ENCODE results near the gene SDR39U1. TPM values are rescaled to one million over a fixed set of nuclear protein-coding genes. Genes with fewer than 3 reads are reported as not detected.

The SDR39U1 gene
- total and polyA plus RNA-seq, 8 donors = 10.8 to 71.2 (median 42.1) TPM

Other genes starting within 250 kb of the SDR39U1 start
- gene TM9SF1, start 247.3 kb downstream of the SDR39U1 start, total RNA-seq = 10 to 100 TPM in 4 of 5 donors, 1 to 10 TPM in 1; 6.4 to 79.7 (median 31.6) TPM
- 10 to 100 TPM; 14.6 to 28.2 (median 14.7) TPM for gene TM9SF1, start 247.3 kb downstream of the SDR39U1 start, polyA plus RNA-seq
- under 1 TPM in 1 of 5 donors, not detected in 4; 0.73 TPM for gene TSSK4, start 237.1 kb downstream of the SDR39U1 start, total RNA-seq
- gene TSSK4, start 237.1 kb downstream of the SDR39U1 start, polyA plus RNA-seq = not detected
- 10 to 100 TPM in 4 of 5 donors, not detected in 1; 27.8 to 37.2 (median 31.8) TPM for gene CHMP4A, start 229.3 kb downstream of the SDR39U1 start, total RNA-seq
- gene CHMP4A, start 229.3 kb downstream of the SDR39U1 start, polyA plus RNA-seq = 100 to 1,000 TPM in 1 of 3 donors, 10 to 100 TPM in 2; 66.5 to 135 (median 70.7) TPM
- gene MDP1, start 226.7 kb downstream of the SDR39U1 start, total RNA-seq = 10 to 100 TPM in 3 of 5 donors, 1 to 10 TPM in 1, not detected in 1; 9.3 to 16.1 (median 14.2) TPM
- gene MDP1, start 226.7 kb downstream of the SDR39U1 start, polyA plus RNA-seq = 10 to 100 TPM; 25.6 to 26.9 (median 26.2) TPM
- gene NEDD8, start 210.4 kb downstream of the SDR39U1 start, total RNA-seq = 100 to 1,000 TPM in 3 of 5 donors, 10 to 100 TPM in 1, not detected in 1; 85.4 to 166 (median 132) TPM
- 100 to 1,000 TPM; 235 to 244 (median 237) TPM for gene NEDD8, start 210.4 kb downstream of the SDR39U1 start, polyA plus RNA-seq
- gene GMPR2, start 209.8 kb downstream of the SDR39U1 start, total RNA-seq = 100 to 1,000 TPM in 1 of 5 donors, 10 to 100 TPM in 4; 13.9 to 204 (median 31.2) TPM
- gene GMPR2, start 209.8 kb downstream of the SDR39U1 start, polyA plus RNA-seq = 10 to 100 TPM; 48.3 to 85.7 (median 53.9) TPM
- gene TINF2, start 200.2 kb downstream of the SDR39U1 start, total RNA-seq = 10 to 100 TPM in 4 of 5 donors, 1 to 10 TPM in 1; 7.2 to 63.6 (median 39.1) TPM
- gene TINF2, start 200.2 kb downstream of the SDR39U1 start, polyA plus RNA-seq = 10 to 100 TPM; 46.6 to 61.1 (median 50.6) TPM
- 10 to 100 TPM in 1 of 5 donors, 1 to 10 TPM in 4; 2.6 to 11.7 (median 4.9) TPM for gene TGM1, start 179.6 kb downstream of the SDR39U1 start, total RNA-seq
- gene TGM1, start 179.6 kb downstream of the SDR39U1 start, polyA plus RNA-seq = 100 to 1,000 TPM in 1 of 3 donors, 1 to 10 TPM in 2; 1.7 to 131 (median 5.3) TPM
- gene RABGGTA, start 171.2 kb downstream of the SDR39U1 start, total RNA-seq = 100 to 1,000 TPM in 4 of 5 donors, 10 to 100 TPM in 1; 16.0 to 230 (median 187) TPM
- gene RABGGTA, start 171.2 kb downstream of the SDR39U1 start, polyA plus RNA-seq = 10 to 100 TPM; 33.8 to 68.4 (median 41.9) TPM
- gene DHRS1, start 143.0 kb downstream of the SDR39U1 start, total RNA-seq = 10 to 100 TPM in 3 of 5 donors, 1 to 10 TPM in 2; 5.3 to 71.9 (median 17.4) TPM
- gene DHRS1, start 143.0 kb downstream of the SDR39U1 start, polyA plus RNA-seq = 10 to 100 TPM; 20.1 to 52.1 (median 30.1) TPM
- 10 to 100 TPM in 4 of 5 donors, 1 to 10 TPM in 1; 5.4 to 25.7 (median 12.8) TPM for gene NOP9, start 142.9 kb downstream of the SDR39U1 start, total RNA-seq
- 10 to 100 TPM in 1 of 3 donors, 1 to 10 TPM in 2; 6.5 to 11.8 (median 8.4) TPM for gene NOP9, start 142.9 kb downstream of the SDR39U1 start, polyA plus RNA-seq
- 10 to 100 TPM in 2 of 5 donors, 1 to 10 TPM in 3; 5.0 to 11.2 (median 6.4) TPM for gene CIDEB, start 134.8 kb downstream of the SDR39U1 start, total RNA-seq
- gene CIDEB, start 134.8 kb downstream of the SDR39U1 start, polyA plus RNA-seq = 10 to 100 TPM in 1 of 3 donors, 1 to 10 TPM in 2; 6.0 to 14.2 (median 6.0) TPM
- 10 to 100 TPM in 3 of 5 donors, 1 to 10 TPM in 1, not detected in 1; 9.9 to 71.5 (median 24.5) TPM for gene LTB4R2, start 132.6 kb downstream of the SDR39U1 start, total RNA-seq
- gene LTB4R2, start 132.6 kb downstream of the SDR39U1 start, polyA plus RNA-seq = 1 to 10 TPM in 1 of 3 donors, under 1 TPM in 1, not detected in 1; 0.25 to 6.0 TPM
- gene LTB4R, start 131.3 kb downstream of the SDR39U1 start, total RNA-seq = 10 to 100 TPM in 3 of 5 donors, 1 to 10 TPM in 1, not detected in 1; 3.3 to 92.8 (median 24.6) TPM
- gene LTB4R, start 131.3 kb downstream of the SDR39U1 start, polyA plus RNA-seq = 10 to 100 TPM in 1 of 3 donors, 1 to 10 TPM in 2; 1.4 to 67.2 (median 4.1) TPM
- 100 to 1,000 TPM in 1 of 5 donors, 10 to 100 TPM in 4; 18.2 to 118 (median 33.3) TPM for gene ADCY4, start 107.7 kb downstream of the SDR39U1 start, total RNA-seq
- gene ADCY4, start 107.7 kb downstream of the SDR39U1 start, polyA plus RNA-seq = 10 to 100 TPM; 15.2 to 18.9 (median 18.8) TPM
- 10 to 100 TPM in 4 of 5 donors, 1 to 10 TPM in 1; 6.4 to 42.6 (median 12.5) TPM for gene RIPK3, start 102.8 kb downstream of the SDR39U1 start, total RNA-seq
- 10 to 100 TPM; 12.7 to 18.3 (median 14.3) TPM for gene RIPK3, start 102.8 kb downstream of the SDR39U1 start, polyA plus RNA-seq
- gene NFATC4, start 74.6 kb downstream of the SDR39U1 start, total RNA-seq = 10 to 100 TPM; 20.1 to 64.8 (median 33.0) TPM
- gene NFATC4, start 74.6 kb downstream of the SDR39U1 start, polyA plus RNA-seq = 100 to 1,000 TPM in 1 of 3 donors, 10 to 100 TPM in 2; 71.4 to 119 (median 99.0) TPM
- 10 to 100 TPM in 2 of 5 donors, 1 to 10 TPM in 3; 2.9 to 16.0 (median 8.1) TPM for gene NYNRIN, start 43.8 kb downstream of the SDR39U1 start, total RNA-seq
- gene NYNRIN, start 43.8 kb downstream of the SDR39U1 start, polyA plus RNA-seq = 1 to 10 TPM; 2.3 to 3.3 (median 2.3) TPM
- 1 to 10 TPM in 3 of 5 donors, not detected in 2; 2.0 to 4.2 (median 3.8) TPM for gene CBLN3, start 13.1 kb downstream of the SDR39U1 start, total RNA-seq
- gene CBLN3, start 13.1 kb downstream of the SDR39U1 start, polyA plus RNA-seq = 1 to 10 TPM in 2 of 3 donors, under 1 TPM in 1; 0.81 to 2.1 (median 1.4) TPM
- 100 to 1,000 TPM in 1 of 5 donors, 10 to 100 TPM in 4; 63.4 to 348 (median 77.2) TPM for gene KHNYN, start 12.8 kb downstream of the SDR39U1 start, total RNA-seq
- 10 to 100 TPM; 13.9 to 23.4 (median 22.9) TPM for gene KHNYN, start 12.8 kb downstream of the SDR39U1 start, polyA plus RNA-seq
- 1 to 10 TPM in 1 of 5 donors, not detected in 4; 1.7 TPM for gene CMA1, start 65.5 kb upstream of the SDR39U1 start, total RNA-seq
- under 1 TPM in 1 of 3 donors, not detected in 2; 0.23 TPM for gene CMA1, start 65.5 kb upstream of the SDR39U1 start, polyA plus RNA-seq
- gene CTSG, start 133.5 kb upstream of the SDR39U1 start, total RNA-seq = 1 to 10 TPM in 2 of 5 donors, under 1 TPM in 1, not detected in 2; 0.89 to 7.5 (median 3.3) TPM
- gene CTSG, start 133.5 kb upstream of the SDR39U1 start, polyA plus RNA-seq = 1 to 10 TPM in 1 of 3 donors, under 1 TPM in 2; 0.28 to 2.3 (median 0.37) TPM
- 1 to 10 TPM in 1 of 5 donors, under 1 TPM in 1, not detected in 3; 0.92 to 2.0 TPM for gene GZMH, start 166.9 kb upstream of the SDR39U1 start, total RNA-seq
- gene GZMH, start 166.9 kb upstream of the SDR39U1 start, polyA plus RNA-seq = 1 to 10 TPM in 2 of 3 donors, under 1 TPM in 1; 0.44 to 1.8 (median 1.8) TPM
- 1 to 10 TPM in 1 of 5 donors, under 1 TPM in 1, not detected in 3; 0.92 to 2.9 TPM for gene GZMB, start 191.4 kb upstream of the SDR39U1 start, total RNA-seq
- gene GZMB, start 191.4 kb upstream of the SDR39U1 start, polyA plus RNA-seq = 1 to 10 TPM; 1.6 to 4.0 (median 2.3) TPM